Esophagus mucosa (tissue), 1 donor: ENCODE results near the gene KLF14. TPM values are rescaled to one million over a fixed set of nuclear protein-coding genes. Genes with fewer than 3 reads are reported as not detected.
"Not testable (repeated sequence)": the region's sequence is repeated elsewhere in the genome, so short reads cannot be mapped to it uniquely, and the experiment has no call there.

Experiments
- ATAC-seq: fragments of 200-7000 bp; cut with Tn5 transposase; one replicate; pipeline ENCODE4 v1.9.1; 2020
- total RNA-seq: library from RNA; stranded (reverse); gene quantifications from one replicate; pipeline ENCODE4 v1.2.4, GENCODE V29; 2023
- donor health status: DM: yes; HTN: yes; CAD: no.

Gene KLF14
- total RNA-seq, 1 donor from 2014 or later, result not detected

DNA sequence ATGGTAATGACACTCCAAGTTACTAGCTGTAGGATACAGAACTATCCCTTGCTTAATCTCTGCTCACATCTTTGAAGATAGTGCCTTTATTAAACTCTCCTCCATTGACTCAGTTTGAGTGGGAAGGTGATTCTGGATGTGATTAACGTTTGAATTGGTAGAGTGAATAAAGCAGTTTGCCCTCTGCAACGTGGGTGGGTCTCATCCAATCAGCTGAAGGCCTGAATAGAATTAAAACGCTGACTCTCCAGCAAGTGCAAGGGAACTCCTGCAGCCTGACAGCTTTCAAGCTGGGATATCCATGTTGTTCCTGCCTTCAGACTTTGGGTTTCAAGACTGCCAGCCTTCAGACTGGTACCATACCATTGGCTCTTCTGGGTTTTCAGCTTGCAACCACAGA is 21.6 kb downstream of the KLF14 start:
- no peak for ATAC-seq

DNA sequence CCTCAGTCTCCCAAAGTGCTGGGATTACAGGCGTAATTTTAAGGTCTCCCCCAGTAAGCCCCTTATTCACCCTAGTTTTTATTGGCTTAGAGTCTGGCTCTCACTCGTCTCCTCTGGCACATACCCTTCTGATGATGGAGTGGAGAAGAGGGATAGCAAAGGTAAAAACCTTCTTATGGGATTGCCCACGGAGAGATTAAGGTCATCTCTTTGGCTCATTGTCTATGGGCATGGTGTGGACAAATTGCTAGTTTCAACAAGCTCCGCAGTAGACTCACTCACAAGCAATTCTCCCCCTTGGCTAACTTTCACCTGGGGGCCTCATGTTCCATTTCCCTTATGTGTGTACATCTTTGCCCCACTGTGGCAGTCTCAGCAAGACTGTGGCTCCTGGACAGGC is 25.2 kb downstream of the KLF14 start:
- ATAC-seq, result no peak

DNA sequence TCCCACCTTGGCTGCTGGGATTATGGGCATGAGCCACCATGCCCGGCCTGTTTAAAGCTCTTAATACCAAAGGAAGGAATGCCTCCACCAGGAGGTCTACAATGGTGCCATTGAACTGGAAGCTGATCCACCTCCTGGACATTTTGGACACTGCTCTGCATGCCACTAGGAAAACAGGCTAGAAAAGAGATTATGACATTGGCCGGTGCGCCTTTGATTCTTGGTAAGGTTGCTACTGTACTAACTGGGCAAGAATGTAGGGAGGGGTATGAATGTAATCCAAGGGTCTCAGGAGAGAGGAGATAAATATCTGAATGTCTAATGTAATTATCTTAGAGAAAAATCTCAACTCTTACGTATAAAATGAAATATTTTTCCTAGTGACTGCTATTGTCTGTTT is 26.0 kb downstream of the KLF14 start:
- no peak for ATAC-seq

DNA sequence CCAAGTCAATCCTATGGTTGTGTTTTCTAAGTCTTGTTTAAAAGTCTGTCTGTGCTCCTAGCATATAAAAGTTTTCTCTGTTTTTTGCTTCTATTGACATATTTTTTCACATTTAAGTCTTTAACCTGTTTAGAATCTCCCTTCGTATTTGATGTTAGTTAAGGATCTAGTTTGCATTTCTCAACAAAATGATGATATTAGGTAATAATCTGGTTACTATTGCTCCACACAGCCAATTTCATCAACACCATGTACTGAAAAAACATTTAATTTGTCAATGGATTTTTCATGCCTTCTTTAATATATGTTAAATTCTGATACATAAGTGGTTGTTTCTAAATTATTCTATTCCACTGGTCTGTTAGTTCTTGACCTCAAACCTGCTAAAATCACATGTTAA is 30.2 kb downstream of the KLF14 start:
- no peak for ATAC-seq

DNA sequence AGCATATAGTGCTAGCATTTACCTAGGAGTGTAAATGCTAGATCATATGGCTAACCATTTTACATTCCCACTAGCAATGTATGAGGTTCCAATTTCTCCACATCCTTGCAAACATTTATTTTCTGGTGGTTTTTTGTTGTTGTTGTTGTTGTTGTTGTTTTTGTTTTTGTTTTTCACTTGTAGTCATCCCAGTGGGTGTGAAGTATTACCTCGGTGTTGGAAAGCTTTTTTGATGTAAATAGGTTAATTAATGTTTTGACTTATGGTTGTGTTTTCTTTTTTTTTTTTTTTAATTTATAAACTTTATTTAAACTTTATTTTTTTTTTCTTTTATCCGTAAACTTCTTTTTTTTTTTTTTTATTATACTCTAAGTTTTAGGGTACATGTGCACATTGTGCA is 32.4 kb downstream of the KLF14 start:
- no peak for ATAC-seq

DNA sequence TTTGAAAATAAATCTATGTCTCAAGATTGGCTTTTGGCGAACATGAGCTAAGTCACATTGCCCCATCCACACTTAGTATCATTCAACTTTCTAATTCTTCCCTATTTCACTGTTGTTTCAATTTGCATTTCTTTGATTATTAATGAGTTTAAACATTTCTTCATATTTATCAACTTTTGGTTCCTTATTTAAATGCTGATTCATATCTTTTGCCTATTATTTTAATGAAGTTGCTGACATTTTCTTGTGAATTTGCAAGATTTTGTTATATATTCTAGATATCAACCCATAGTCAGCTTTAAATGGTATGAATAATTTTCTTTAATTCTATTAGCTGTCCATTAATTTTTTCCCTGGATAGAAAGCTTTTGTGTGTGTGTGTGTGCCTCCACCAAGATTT is 33.2 kb downstream of the KLF14 start:
- ATAC-seq, result no peak

DNA sequence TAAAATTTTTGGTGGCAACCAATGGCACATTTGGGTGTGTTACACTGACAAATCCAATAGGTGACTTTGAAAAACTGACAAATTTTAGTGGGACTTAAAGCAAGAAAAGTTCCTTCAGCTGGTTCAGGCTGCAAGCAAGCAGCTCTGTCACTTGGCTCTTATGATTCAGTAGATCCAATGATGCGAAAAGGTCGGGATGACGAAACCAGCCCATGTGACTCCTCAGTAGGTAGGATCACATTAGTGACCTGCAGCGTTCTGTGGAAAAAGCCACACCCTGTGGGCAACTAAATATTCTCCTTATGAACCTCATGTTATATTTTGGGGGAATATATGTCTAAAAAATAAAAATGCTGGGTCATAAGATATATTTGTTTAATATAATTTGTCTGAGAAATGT is 34.3 kb downstream of the KLF14 start:
- ATAC-seq, result peak; percentile 33

DNA sequence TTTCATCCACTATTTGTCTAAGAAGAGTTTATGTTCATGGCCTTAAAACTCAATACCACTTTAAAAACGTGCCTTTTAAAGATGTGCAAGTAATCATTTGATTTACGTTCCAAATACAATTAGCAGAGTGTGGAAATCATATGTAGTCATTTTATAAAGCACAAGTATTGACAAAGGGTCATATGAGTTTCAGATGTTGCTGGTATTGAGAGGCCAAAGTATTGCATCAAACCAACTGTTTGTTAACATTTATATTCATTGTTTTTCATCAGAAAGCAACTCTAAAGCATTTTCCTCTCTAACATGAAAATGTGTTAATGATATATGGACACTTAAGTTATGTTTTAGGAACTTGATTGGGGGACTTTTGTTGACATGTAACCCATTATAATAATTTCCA is 36.2 kb downstream of the KLF14 start:
- no peak for ATAC-seq

DNA sequence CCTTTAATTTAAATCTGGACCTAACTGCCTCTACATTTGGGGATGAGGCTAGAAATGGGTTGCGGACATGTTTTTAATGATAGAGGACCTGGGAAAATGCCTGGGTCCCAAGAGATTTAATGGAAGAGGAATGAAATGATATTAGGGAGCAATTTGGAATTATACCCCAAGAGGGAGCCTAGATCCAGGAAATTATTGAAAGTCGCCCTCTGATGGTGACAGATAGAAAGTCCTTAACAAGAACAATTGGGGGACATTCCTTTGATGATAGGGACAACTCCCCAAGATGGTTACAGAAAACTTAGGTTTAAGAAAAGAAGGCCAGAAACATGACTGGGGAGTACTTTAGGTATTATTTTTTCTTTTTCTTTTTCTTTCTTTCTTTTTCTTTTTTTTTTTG is 38.2 kb downstream of the KLF14 start:
- ATAC-seq, result no peak

DNA sequence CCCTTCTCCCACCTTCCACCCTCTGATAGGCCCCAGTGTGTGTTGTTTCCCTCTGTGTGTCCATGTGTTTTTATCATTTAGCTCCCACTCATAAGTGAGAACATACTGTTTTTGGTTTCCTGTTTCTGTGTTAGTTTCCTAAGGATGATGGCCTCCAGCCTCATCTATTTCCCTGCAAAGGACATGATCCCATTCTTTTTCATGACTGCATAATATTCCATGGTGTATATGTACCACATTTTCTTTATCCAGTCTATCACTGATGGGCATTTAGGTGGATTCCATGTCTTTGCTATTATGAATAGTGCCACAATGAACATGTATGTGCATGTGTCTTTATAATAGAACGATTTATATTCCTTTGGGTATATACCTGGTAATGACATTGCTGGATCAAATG is 41.6 kb downstream of the KLF14 start:
- ATAC-seq, result not testable (repeated sequence)

DNA sequence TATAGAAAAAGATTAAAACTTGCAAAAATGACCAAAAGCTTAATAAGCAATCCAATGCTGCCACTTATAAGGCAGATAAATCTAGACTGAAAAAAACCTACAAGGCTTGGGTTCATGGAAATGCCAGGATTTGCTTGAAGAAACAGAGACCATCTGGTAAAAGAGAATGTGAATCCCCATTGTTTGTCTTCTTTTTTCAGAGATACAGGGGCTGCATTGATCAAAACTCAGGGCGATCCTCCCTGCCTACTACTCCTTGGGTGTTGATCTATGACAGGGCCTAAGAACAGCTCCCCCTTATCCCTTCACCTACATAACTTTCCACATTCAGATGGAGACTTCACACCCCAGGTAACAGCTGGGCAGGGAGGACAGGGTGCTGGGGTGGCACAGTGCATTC is 44.3 kb downstream of the KLF14 start:
- ATAC-seq, result no peak

DNA sequence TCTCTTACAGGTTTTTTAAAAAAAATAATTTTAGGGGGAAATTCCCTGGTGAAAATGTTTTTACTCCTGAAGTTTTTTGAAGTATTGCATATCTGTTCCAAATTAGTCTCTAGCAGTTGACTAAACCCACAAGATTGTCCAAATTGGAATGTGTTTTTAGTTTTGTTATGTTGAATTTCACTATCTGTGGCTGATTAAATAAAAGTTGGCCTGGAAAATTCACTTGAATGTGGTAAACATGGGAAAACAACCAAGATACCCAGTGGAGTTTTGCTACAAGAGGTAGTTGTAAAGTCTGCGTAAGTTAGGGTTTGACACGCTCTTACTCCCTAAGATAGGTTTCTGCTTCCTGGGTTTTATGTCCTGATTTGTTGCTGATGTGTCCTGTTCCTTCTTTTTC is 51.0 kb downstream of the KLF14 start:
- no peak for ATAC-seq

Other genes starting within 250 kb of the KLF14 start
- 9.5 TPM for gene MEST, start 242.1 kb downstream of the KLF14 start, total RNA-seq
- 22.1 TPM for gene COPG2, start 65.5 kb downstream of the KLF14 start, total RNA-seq
- gene TSGA13, start 47.7 kb downstream of the KLF14 start, total RNA-seq, result not detected